NOMO-1 treated with DMSO at 0.1 percent for 48 hours (cell line): ENCODE measurements around the gene PDE6H.
A peak's percentile ranks its signal among the peaks of the same experiment; 100 is the strongest.

ENCODE experiments used
- DNase-seq: peaks from one replicate; lab custom pipeline; 2025; ENCODE audit not compliant: unreplicated experiment; lab: John Stamatoyannopoulos, UW

Gene PDE6H

GRCh38 chr12:14999695-15000365 is 27.0 kb downstream of the PDE6H start:
- DNase-seq: no peak

DNA sequence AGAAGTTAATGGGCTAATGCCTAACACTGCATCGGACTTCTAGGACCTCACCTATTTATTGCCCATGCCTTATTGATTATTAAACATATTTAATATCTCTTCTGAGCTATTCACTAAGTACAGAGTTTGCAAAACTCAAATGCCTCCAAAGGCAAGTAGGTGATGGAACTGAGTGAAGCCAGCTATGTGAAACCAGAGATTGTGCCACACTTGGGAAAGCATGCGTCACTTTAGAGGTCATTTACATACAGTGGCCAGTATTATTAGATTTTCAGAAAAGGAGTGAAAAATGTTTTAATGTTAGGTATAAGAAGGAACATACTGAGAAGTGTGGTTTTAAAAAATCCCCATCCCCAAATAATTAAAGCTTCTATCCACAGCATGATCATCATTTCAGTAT is 27.7 kb downstream of the PDE6H start:
- DNase-seq: no peak

GRCh38 chr12:15001733-15002382 is 29.0 kb downstream of the PDE6H start:
- no peak for DNase-seq

DNA sequence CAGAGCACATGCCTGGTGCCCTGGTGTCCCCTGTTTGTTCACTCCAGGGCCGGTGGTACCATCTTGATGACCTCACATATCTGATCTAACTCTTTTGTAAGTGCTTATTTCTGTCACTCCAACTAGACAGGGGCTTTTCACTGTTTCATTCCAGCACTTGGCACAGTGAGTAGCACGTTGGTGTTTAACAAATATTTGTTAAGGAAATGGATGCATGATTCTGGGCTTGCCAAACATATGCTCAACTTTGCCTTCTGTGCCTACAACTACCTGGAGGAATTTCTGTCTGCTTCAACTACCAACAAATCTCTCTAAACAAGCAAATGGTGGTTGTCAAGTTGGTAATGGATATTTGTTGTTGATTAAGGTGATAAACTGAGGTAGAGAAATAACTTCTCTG is 31.6 kb downstream of the PDE6H start:
- no peak for DNase-seq

- no peak for DNase-seq
Observed at GRCh38 chr12:15005064-15005463, 32.2 kb downstream of the PDE6H start.

DNA sequence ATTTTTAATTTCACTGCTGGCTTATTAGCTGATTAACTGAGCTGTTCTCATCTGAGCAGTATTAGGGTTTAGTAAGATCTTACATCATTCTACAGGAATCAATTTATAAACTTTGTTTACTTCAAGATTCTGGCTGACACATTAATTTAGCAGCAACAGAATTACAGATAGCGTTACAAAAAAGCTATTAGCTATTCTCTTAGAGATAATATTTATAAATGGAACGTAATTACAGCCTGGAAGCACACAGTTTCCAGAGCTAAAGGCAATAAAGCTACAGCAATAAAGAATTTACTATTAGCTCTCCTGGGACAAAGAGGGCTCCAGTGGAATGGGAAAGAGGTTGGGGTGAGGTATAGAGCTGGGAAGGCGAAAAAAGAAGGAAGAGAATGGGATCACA is 34.7 kb downstream of the PDE6H start:
- DNase-seq: no peak

- DNase-seq: no peak
Observed at GRCh38 chr12:15011162-15011561, 38.3 kb downstream of the PDE6H start.

DNA sequence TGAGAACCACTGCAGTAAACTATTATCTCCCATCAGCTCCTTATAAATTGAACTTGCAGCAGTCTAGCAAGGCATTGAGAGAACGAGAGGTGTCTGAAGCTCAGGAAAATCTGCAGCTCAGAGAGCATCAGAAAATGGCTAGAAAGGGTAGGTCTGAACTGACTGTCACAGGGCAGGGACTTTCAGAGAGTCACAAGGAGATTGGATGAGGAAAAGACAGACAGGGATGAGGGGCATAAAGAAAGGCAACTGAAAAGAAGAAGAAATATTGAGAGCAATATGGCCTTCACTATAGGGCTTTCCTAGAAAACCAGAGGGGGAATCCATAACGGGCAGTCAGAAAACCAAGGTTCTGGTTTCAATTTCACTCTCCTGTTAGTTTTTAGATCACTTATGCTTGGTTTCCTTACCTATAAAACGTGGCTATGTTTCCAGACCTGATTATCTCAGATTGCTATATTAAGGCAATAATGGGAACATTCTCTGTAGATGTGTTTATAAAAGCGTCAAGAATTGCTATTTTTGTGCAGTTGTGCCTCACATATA is 40.9 kb downstream of the PDE6H start:
- DNase-seq: peak; percentile 4

GRCh38 chr12:15014708-15015107 is 41.9 kb downstream of the PDE6H start:
- no peak for DNase-seq

DNA sequence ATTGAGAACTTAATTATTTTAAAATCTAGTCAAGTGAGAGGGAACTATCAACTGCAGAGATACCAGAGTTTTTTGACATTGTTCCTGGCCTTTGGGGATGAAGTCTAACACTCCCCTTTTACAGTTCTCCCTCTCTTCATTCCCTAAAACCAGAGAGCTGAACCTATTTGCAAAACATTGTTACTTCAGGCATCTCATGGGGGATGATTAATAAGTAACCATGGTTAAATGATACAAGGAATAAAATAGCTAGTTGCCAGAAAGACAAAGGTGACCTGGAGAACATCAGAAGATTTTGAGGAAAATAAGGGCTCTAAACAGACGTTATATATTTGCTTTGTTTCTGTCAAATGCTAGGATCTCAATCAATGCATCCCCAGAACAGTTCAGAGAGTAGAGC is 42.3 kb downstream of the PDE6H start:
- DNase-seq: no peak

DNA sequence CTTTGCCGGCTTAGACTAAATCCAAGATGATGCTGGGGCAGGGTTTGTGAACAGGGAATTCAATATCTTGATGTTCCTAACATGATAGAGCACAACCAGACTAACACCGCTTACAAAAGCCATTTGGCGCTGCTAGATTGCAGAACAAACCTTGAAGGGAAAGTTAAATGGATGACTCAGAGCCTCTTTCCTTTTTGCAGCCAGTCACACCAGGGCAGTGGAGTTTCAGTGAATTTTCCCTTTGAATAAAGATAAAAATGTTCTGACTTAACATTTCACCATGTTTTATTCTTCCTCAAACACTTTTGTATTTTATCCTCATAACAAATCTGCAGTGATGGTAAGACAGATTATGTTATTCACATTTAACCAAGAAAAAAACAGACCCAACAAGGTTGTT is 47.3 kb downstream of the PDE6H start:
- no peak for DNase-seq
